K562 (cell line): ENCODE results near the gene NOL8. TPM values are rescaled to one million over a fixed set of nuclear protein-coding genes. Genes with fewer than 3 reads are reported as not detected.

ENCODE experiments used
- ATAC-seq: fragments of 200-7000 bp; cut with Tn5 transposase; 3 replicates; pipeline ENCODE4 v1.9.1; 2020; ENCODE audit warnings: moderate library complexity
- BruUV-seq: library from RNA; stranded (reverse); fragments of 400-500 nt; replicated peaks from 2 replicates; lab custom pipeline; 2021; lab: Mats Ljungman, UMichigan
- CTCF ChIA-PET: fragments of 300-600 bp; formaldehyde crosslinking; extraction: SDS; loops from one replicate; lab custom pipeline; 2021; ENCODE audit warnings: low intra/inter-chr PET ratio; lab: Yijun Ruan, JAX
- POLR2A ChIA-PET: fragments of 300-600, 350-650 bp; sonication (Branson Sonifier 250); formaldehyde crosslinking; extraction: SDS; loops from one replicate; lab custom pipeline; 2021; ENCODE audit warnings: antibody characterized with exemption, inconsistent platforms; lab: Yijun Ruan, JAX
- DNase-seq, 4 experiments: peaks; one replicate each; pipeline versions ENCODE4 v3.0.0 to v3.0.0-alpha.2; 2011 to 2018; ENCODE audit warnings: low spot score in 3 of 4, mixed read lengths in 3 of 4; ENCODE audit errors: extremely low read depth in 1 of 4
- FAIRE-seq: peaks from 2 replicates; lab custom pipeline; 2011; peaks lifted over from hg19 to GRCh38; lab: Jason Lieb, UNC
- H2AFZ ChIP-seq: 2 replicates; pipeline ENCODE4 v1.6.0; 2011; ENCODE audit warnings: low read depth, low read length, control low read depth, inconsistent platforms
- H3K27ac ChIP-seq: fragments of 200-600 bp; 3 replicates; pipeline ENCODE4 v1.8.0; 2011; ENCODE audit warnings: low read depth, mild to moderate bottlenecking, control low read depth, inconsistent platforms, low read length, moderate library complexity, mixed read lengths; ENCODE audit errors: extremely low read depth
- H3K27me3 ChIP-seq, 2 experiments: fragments of 300-600 bp in 1 of 2; 2 replicates in 1 of 2; 3 replicates in 1 of 2; pipeline versions ENCODE4 v1.6.0 to v1.8.0; 2011; ENCODE audit warnings: inconsistent platforms in 2 of 2, low read length in 2 of 2, mild to moderate bottlenecking in 1 of 2, mixed read lengths in 1 of 2, moderate library complexity in 1 of 2; ENCODE audit not compliant: control insufficient read depth in 2 of 2, insufficient read depth in 2 of 2
- H3K36me3 ChIP-seq: fragments of 300-600 bp; 3 replicates; pipeline ENCODE4 v1.8.0; 2011; ENCODE audit warnings: mild to moderate bottlenecking, low read length, inconsistent platforms; ENCODE audit not compliant: control insufficient read depth, insufficient read depth
- H3K4me1 ChIP-seq, 2 experiments: fragments of 200-600 bp in 1 of 2; replicated peaks in 1 of 2; 2 replicates in 1 of 2; 3 replicates in 1 of 2; pipeline versions ENCODE4 v1.5.1 to v1.8.0; 2011; ENCODE audit warnings: inconsistent platforms in 2 of 2, low read length in 2 of 2, mild to moderate bottlenecking in 1 of 2, mixed read lengths in 1 of 2, moderate library complexity in 1 of 2; ENCODE audit not compliant: control insufficient read depth in 2 of 2, insufficient read depth in 2 of 2
- H3K4me2 ChIP-seq: 2 replicates; pipeline ENCODE4 v1.6.1; 2011; ENCODE audit warnings: low read length, control low read depth, inconsistent platforms, mixed read lengths; ENCODE audit not compliant: insufficient read depth
- H3K4me3 ChIP-seq: fragments of 200-600 bp; sonication (generic), shearing (Covaris generic); 2 replicates; pipeline ENCODE4 v1.5.1; 2016; ENCODE audit warnings: control low read depth, inconsistent platforms
- H3K79me2 ChIP-seq: fragments of 200-600 bp; 3 replicates; pipeline ENCODE4 v1.8.0; 2011; ENCODE audit warnings: low read length, inconsistent platforms; ENCODE audit not compliant: control insufficient read depth, insufficient read depth
- H3K9ac ChIP-seq, 2 experiments: 2 replicates each; pipeline versions ENCODE4 v1.6.0 to v1.6.1; 2011; ENCODE audit warnings: low read depth in 2 of 2, low read length in 2 of 2, control low read depth in 1 of 2, inconsistent platforms in 1 of 2, mild to moderate bottlenecking in 1 of 2, mixed read lengths in 1 of 2; ENCODE audit not compliant: insufficient read depth in 1 of 2
- H3K9me1 ChIP-seq: one replicate; pipeline ENCODE4 v1.6.0; 2011; ENCODE audit warnings: inconsistent platforms, mild to moderate bottlenecking, low read length, moderate library complexity; ENCODE audit not compliant: control insufficient read depth, insufficient read depth
- H3K9me3 ChIP-seq: replicated peaks from 2 replicates; pipeline ENCODE4 v1.5.1; 2011; ENCODE audit warnings: low read depth, low read length, inconsistent platforms; ENCODE audit not compliant: control insufficient read depth, insufficient read depth
- H4K20me1 ChIP-seq: replicated peaks from 2 replicates; pipeline ENCODE4 v1.6.1; 2011; ENCODE audit warnings: low read length, inconsistent platforms, mixed read lengths; ENCODE audit not compliant: control insufficient read depth, insufficient read depth
- BRD9 ChIP-seq: fragments of 450-650 bp; IDR thresholded peaks from 2 replicates; pipeline ENCODE4 v1.6.1; 2018; ENCODE audit warnings: low read depth; ENCODE audit not compliant: partially characterized antibody
- DDX20 ChIP-seq: fragments of 450-650 bp; IDR thresholded peaks from 2 replicates; pipeline ENCODE4 v1.6.1; 2016; ENCODE audit warnings: missing genetic modification characterization, low read depth, mild to moderate bottlenecking, missing compliant biosample characterization, moderate library complexity
- YBX1 ChIP-seq: fragments of 450-650 bp; IDR thresholded peaks from 2 replicates; pipeline ENCODE4 v1.7.1; 2016; ENCODE audit warnings: mild to moderate bottlenecking
- WGBS: fragments of 100-300 bp; shearing (Covaris generic); methylation state at CpG from one replicate; pipeline ENCODE4 v1.1.6; 2016; ENCODE audit warnings: low coverage, mixed read lengths; ENCODE audit not compliant: insufficient coverage; ENCODE audit errors: missing lambda C conversion rate; 5-methylcytosine and 5-hydroxymethylcytosine counted together
- in situ Hi-C: fragments of 300-500 bp; cut with MboI; formaldehyde crosslinking; loops from 4 replicates; pipeline ENCODE4 v1.15.0; 2018; ENCODE audit warnings: inconsistent platforms, mixed read lengths
- intact Hi-C: fragments of 100-400 bp; cut with micrococcal nuclease; formaldehyde crosslinking; loops from 2 replicates; pipeline ENCODE4 v1.14.2; 2022
- polyA plus RNA-seq, 8 experiments: library from polyadenylated mRNA; depleted of rRNA in 4 of 8; stranded (reverse) in 5 of 8; unstranded in 3 of 8; fragments of >200 nt; fragmentation: Nextera tagmentation in 2 of 8; fragmentation: Illumina TruSeq in 1 of 8; extraction: Ambion mirVana in 2 of 8; extraction: Trizol in 1 of 8; gene quantifications; 2 replicates each; pipeline versions ENCODE4 v1.2.1 to v1.2.3, GENCODE V29; 2011 to 2014; ENCODE audit warnings: inconsistent platforms in 1 of 8, missing spikeins in 1 of 8
- total RNA-seq, 7 experiments: library from RNA; depleted of rRNA in 6 of 7; stranded (reverse); fragments of >200 nt in 6 of 7; fragmentation: Illumina TruSeq in 2 of 7; extraction: Trizol in 2 of 7; gene quantifications; 2 replicates each; pipeline versions ENCODE4 v1.2.1 to v1.2.3, GENCODE V29; 2011 to 2021; ENCODE audit warnings: low replicate concordance in 1 of 7
- TF ChIP-seq, protein P1 (sequence below), 2 experiments: fragments of 200-800 bp in 1 of 2; sonication (Bioruptor generic) in 1 of 2; sonication (generic) in 1 of 2; formaldehyde crosslinking in 1 of 2; IDR thresholded peaks in 1 of 2; conservative IDR thresholded peaks in 1 of 2; 2 replicates each; pipeline versions ENCODE4 v1.5.0 to v1.6.1; 2016 to 2020; ENCODE audit warnings: missing compliant biosample characterization in 1 of 2, missing genetic modification characterization in 1 of 2, missing genetic modification reagents in 1 of 2
- TF ChIP-seq, protein P2 (sequence below): fragments of 450-650 bp; IDR thresholded peaks from 2 replicates; pipeline ENCODE4 v1.6.1; 2018; ENCODE audit not compliant: partially characterized antibody

NOL8 gene
- total and polyA plus RNA-seq, 9 of the 15 experiments (the other 6 are each of a cell fraction or from before 2014, with no cell fraction given): 51.3 to 91.5 (median 58.7) TPM

DNA sequence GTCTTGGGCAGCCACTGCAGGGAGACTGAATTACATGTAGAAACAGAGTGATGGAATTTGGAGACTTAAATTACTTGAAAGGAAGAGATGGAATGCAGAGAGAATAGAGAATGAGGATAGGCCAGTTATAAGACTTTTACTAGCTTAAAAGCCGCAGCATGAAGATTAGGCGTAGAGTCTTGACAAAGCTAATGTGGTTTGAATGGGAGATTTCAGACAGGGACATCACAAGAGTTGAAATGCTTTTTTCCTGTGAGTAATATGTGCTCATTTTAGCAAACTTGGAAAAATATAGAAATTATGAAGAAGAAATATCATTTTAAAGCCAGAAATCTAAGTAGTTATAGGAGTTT lies 8.1 kb upstream of the NOL8 start:
- Histone ChIP-seq H3K79me2 (peaks cover 4% of the 10 kb centered on the region; the same call in 1 of the 3 replicates), H3K9ac (no peak overlapping the region), H3K27me3 (no peaks in the 10 kb centered on the region), H2AFZ (no peak overlapping the region), H3K4me1 (no peaks in the 10 kb centered on the region; a peak in 1 of 5 replicates), H3K9me3 (no peaks in the 10 kb centered on the region), H3K4me3 (no peak overlapping the region), H3K9me1 (no peaks in the 10 kb centered on the region), H3K27ac (no peak overlapping the region), H4K20me1 (no peaks in the 10 kb centered on the region), H3K36me3 (peaks cover 39% of the 10 kb centered on the region), H3K4me2 (no peak overlapping the region)
- ChIA-PET CTCF (no interaction called here), POLR2A (no interaction called here)
- DNase-seq (no peak), FAIRE-seq (no peak), ATAC-seq (no peak)
- TF ChIP-seq, protein P1, sequence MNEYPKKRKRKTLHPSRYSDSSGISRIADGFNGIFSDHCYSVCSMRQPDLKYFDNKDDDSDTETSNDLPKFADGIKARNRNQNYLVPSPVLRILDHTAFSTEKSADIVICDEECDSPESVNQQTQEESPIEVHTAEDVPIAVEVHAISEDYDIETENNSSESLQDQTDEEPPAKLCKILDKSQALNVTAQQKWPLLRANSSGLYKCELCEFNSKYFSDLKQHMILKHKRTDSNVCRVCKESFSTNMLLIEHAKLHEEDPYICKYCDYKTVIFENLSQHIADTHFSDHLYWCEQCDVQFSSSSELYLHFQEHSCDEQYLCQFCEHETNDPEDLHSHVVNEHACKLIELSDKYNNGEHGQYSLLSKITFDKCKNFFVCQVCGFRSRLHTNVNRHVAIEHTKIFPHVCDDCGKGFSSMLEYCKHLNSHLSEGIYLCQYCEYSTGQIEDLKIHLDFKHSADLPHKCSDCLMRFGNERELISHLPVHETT (CRISPR knock-in tag; conservative IDR thresholded peaks at IDR 0.05 in 1 of 2, IDR thresholded peaks at IDR 0.05 in 1 of 2): no peak
- TF ChIP-seq, protein P2, sequence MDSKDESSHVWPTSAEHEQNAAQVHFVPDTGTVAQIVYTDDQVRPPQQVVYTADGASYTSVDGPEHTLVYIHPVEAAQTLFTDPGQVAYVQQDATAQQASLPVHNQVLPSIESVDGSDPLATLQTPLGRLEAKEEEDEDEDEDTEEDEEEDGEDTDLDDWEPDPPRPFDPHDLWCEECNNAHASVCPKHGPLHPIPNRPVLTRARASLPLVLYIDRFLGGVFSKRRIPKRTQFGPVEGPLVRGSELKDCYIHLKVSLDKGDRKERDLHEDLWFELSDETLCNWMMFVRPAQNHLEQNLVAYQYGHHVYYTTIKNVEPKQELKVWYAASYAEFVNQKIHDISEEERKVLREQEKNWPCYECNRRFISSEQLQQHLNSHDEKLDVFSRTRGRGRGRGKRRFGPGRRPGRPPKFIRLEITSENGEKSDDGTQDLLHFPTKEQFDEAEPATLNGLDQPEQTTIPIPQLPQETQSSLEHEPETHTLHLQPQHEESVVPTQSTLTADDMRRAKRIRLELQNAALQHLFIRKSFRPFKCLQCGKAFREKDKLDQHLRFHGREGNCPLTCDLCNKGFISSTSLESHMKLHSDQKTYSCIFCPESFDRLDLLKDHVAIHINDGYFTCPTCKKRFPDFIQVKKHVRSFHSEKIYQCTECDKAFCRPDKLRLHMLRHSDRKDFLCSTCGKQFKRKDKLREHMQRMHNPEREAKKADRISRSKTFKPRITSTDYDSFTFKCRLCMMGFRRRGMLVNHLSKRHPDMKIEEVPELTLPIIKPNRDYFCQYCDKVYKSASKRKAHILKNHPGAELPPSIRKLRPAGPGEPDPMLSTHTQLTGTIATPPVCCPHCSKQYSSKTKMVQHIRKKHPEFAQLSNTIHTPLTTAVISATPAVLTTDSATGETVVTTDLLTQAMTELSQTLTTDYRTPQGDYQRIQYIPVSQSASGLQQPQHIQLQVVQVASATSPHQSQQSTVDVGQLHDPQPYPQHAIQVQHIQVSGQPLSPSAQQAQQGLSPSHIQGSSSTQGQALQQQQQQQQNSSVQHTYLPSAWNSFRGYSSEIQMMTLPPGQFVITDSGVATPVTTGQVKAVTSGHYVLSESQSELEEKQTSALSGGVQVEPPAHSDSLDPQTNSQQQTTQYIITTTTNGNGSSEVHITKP: no peak
- TF ChIP-seq BRD9 (no peak), DDX20 (tag) (no peak), YBX1 (no peak)
- intact Hi-C loops: no loop called here
- WGBS: 97% methylated on average over 2 of the region's 2 CpGs
- BruUV-seq: no TSS peak
- in situ Hi-C loops: no loop called here
